SU-DHL-6 (cell line): ENCODE data around the gene SLC30A5.

Source experiments
- H2AFZ ChIP-seq: fragments of 200-600 bp; sonication (generic); 2 replicates; pipeline ENCODE4 v1.6.1; 2014; ENCODE audit warnings: low read depth, mild to moderate bottlenecking, moderate library complexity, mixed read lengths, antibody characterized with exemption, low read length; ENCODE audit not compliant: severe bottlenecking
- H3F3A ChIP-seq: fragments of 200-600 bp; shearing (Covaris generic); 2 replicates; pipeline ENCODE4 v1.6.0; 2016; ENCODE audit warnings: antibody characterized with exemption, mild to moderate bottlenecking; ENCODE audit not compliant: insufficient read depth
- H3K27ac ChIP-seq: fragments of 200-600 bp; sonication (generic); 2 replicates; pipeline ENCODE4 v1.5.1; 2016; ENCODE audit warnings: low read depth, mild to moderate bottlenecking, low read length, moderate library complexity, mixed read lengths
- H3K27me3 ChIP-seq: fragments of 200-600 bp; sonication (generic), shearing (Covaris generic); 2 replicates; pipeline ENCODE4 v1.6.0; 2014; ENCODE audit warnings: mild to moderate bottlenecking, low read length
- H3K36me3 ChIP-seq: fragments of 200-600 bp; sonication (generic); 2 replicates; pipeline ENCODE4 v1.6.1; 2014; ENCODE audit warnings: mild to moderate bottlenecking, low read length, mixed read lengths
- H3K4me2 ChIP-seq: fragments of 300-600, 200-600 bp; shearing (Covaris generic), sonication (generic); 2 replicates; pipeline ENCODE4 v1.6.0; 2014; ENCODE audit warnings: low read length, low read depth, mild to moderate bottlenecking; ENCODE audit not compliant: poor library complexity, severe bottlenecking
- H3K4me3 ChIP-seq: fragments of 200-600 bp; sonication (generic); 2 replicates; pipeline ENCODE4 v1.5.1; 2014; ENCODE audit warnings: antibody characterized with exemption, low read length, mild to moderate bottlenecking, mixed read lengths; ENCODE audit not compliant: insufficient read depth, poor library complexity, severe bottlenecking
- H3K79me2 ChIP-seq: fragments of 200-600 bp; sonication (generic); 2 replicates; pipeline ENCODE4 v1.6.1; 2014; ENCODE audit warnings: mild to moderate bottlenecking, low read length, moderate library complexity; ENCODE audit not compliant: insufficient read depth
- H3K9ac ChIP-seq: fragments of 200-600 bp; sonication (generic); 2 replicates; pipeline ENCODE4 v1.7.0; 2014; ENCODE audit warnings: mild to moderate bottlenecking, low read length
- H3K9me2 ChIP-seq: fragments of 200-600 bp; sonication (generic); replicated peaks from 2 replicates; pipeline ENCODE4 v1.6.1; 2014; ENCODE audit warnings: low read length; ENCODE audit not compliant: insufficient read depth
- H3K9me3 ChIP-seq: fragments of 200-600 bp; sonication (generic); 2 replicates; pipeline ENCODE4 v1.6.1; 2014; ENCODE audit warnings: low read length, mixed read lengths; ENCODE audit not compliant: insufficient read depth
- H4K20me1 ChIP-seq: fragments of 200-600 bp; sonication (generic); 2 replicates; pipeline ENCODE4 v1.6.1; 2014; ENCODE audit warnings: low read depth, mild to moderate bottlenecking, antibody characterized with exemption, low read length, moderate library complexity, mixed read lengths
- CTCF ChIP-seq: fragments of 200-600 bp; sonication (generic); IDR thresholded peaks from one replicate; pipeline ENCODE4 v1.5.1; 2017; ENCODE audit warnings: antibody characterized with exemption, mild to moderate bottlenecking, low read length, moderate library complexity; ENCODE audit not compliant: insufficient read depth, poor library complexity, severe bottlenecking
- EZH2phosphoT487 ChIP-seq: fragments of 200-600 bp; sonication (generic), shearing (Covaris generic); conservative IDR thresholded peaks from 2 replicates; pipeline ENCODE4 v1.6.1; 2018; ENCODE audit warnings: mild to moderate bottlenecking, antibody characterized with exemption, low read length, moderate library complexity, mixed read lengths

Gene SLC30A5

GRCh38 chr5:69156456-69156855 is 62.6 kb downstream of the SLC30A5 start:
- Histone ChIP-seq H3K27ac (no peak overlapping the region), H3K9ac (no peak overlapping the region), H3K36me3 (no peaks in the 10 kb centered on the region), H3K9me2 (no peaks in the 10 kb centered on the region), H3F3A (no peaks in the 10 kb centered on the region), H3K4me2 (no peak overlapping the region), H2AFZ (no peak overlapping the region), H4K20me1 (no peaks in the 10 kb centered on the region), H3K4me3 (no peak overlapping the region), H3K9me3 (no peaks in the 10 kb centered on the region), H3K27me3 (no peaks in the 10 kb centered on the region), H3K79me2 (no peaks in the 10 kb centered on the region)
- TF ChIP-seq CTCF (no peak), EZH2phosphoT487 (no peak)

GRCh38 chr5:69158039-69158438 is 64.2 kb downstream of the SLC30A5 start:
- H3K9me3 ChIP-seq, result no peaks in the 10 kb centered on the region
- no peak overlapping the region for H2AFZ ChIP-seq
- H3K4me3 ChIP-seq, result no peak overlapping the region
- H3F3A ChIP-seq, result no peaks in the 10 kb centered on the region
- H3K9ac ChIP-seq, result no peak overlapping the region
- no peaks in the 10 kb centered on the region for H3K79me2 ChIP-seq
- H3K4me2 ChIP-seq, result no peak overlapping the region
- no peaks in the 10 kb centered on the region for H3K27me3 ChIP-seq
- H4K20me1 ChIP-seq, result no peaks in the 10 kb centered on the region
- TF ChIP-seq CTCF, result no peak
- no peak for TF ChIP-seq EZH2phosphoT487
- no peak overlapping the region for H3K27ac ChIP-seq
- no peaks in the 10 kb centered on the region for H3K36me3 ChIP-seq
- no peaks in the 10 kb centered on the region for H3K9me2 ChIP-seq

GRCh38 chr5:69160651-69161050 is 66.8 kb downstream of the SLC30A5 start:
- H3K27me3 ChIP-seq, result no peaks in the 10 kb centered on the region
- TF ChIP-seq CTCF (no peak), EZH2phosphoT487 (no peak)
- H3K36me3 ChIP-seq, result no peaks in the 10 kb centered on the region
- H3K4me3 ChIP-seq, result no peak overlapping the region
- no peak overlapping the region for H2AFZ ChIP-seq
- H3K9me2 ChIP-seq, result no peaks in the 10 kb centered on the region
- H3K4me2 ChIP-seq, result no peak overlapping the region
- H3K9me3 ChIP-seq, result no peaks in the 10 kb centered on the region
- 0 out of 2 replicates have a peak, but pooled peaks cover 4% of the 10 kb centered on the region for H3F3A ChIP-seq
- H3K79me2 ChIP-seq, result no peaks in the 10 kb centered on the region
- H3K9ac ChIP-seq, result no peak overlapping the region
- H4K20me1 ChIP-seq, result no peaks in the 10 kb centered on the region
- no peak overlapping the region for H3K27ac ChIP-seq
